ENCODE data around the gene ALDH1A3.
A peak's percentile ranks its signal among the peaks of the same experiment; 100 is the strongest.

ALDH1A3 gene

GRCh38 chr15:100859970-100860828, 19.4 kb upstream of the ALDH1A3 start:
- no peak for DNase-seq

- no peak for DNase-seq
Observed at GRCh38 chr15:100860829-100861510, 18.7 kb upstream of the ALDH1A3 start.

- DNase-seq = no peak
Observed at GRCh38 chr15:100861511-100861991, 18.1 kb upstream of the ALDH1A3 start.

- DNase-seq = no peak
Observed at GRCh38 chr15:100862162-100862561, 17.5 kb upstream of the ALDH1A3 start.

GRCh38 chr15:100863075-100863795, 16.4 kb upstream of the ALDH1A3 start:
- no peak for DNase-seq

GRCh38 chr15:100863796-100864267, 15.8 kb upstream of the ALDH1A3 start:
- no peak for DNase-seq

GRCh38 chr15:100866386-100867330, 13.0 kb upstream of the ALDH1A3 start:
- DNase-seq = no peak

GRCh38 chr15:100867433-100867832, 12.2 kb upstream of the ALDH1A3 start:
- DNase-seq = no peak

GRCh38 chr15:100869151-100869999, 10.3 kb upstream of the ALDH1A3 start:
- DNase-seq = peak; percentile 15

GRCh38 chr15:100873029-100873677, 6.5 kb upstream of the ALDH1A3 start:
- DNase-seq = peak; percentile 93

GRCh38 chr15:100875495-100875894, 4.1 kb upstream of the ALDH1A3 start:
- no peak for DNase-seq

GRCh38 chr15:100875976-100876375, 3.7 kb upstream of the ALDH1A3 start:
- no peak for DNase-seq

GRCh38 chr15:100877551-100877950, 2.1 kb upstream of the ALDH1A3 start:
- no peak for DNase-seq

- no peak for DNase-seq
Observed at GRCh38 chr15:100878130-100878529, 1.5 kb upstream of the ALDH1A3 start.

GRCh38 chr15:100878648-100879047, 983 bp upstream of the ALDH1A3 start:
- DNase-seq = no peak

GRCh38 chr15:100879061-100879463, 569 bp upstream of the ALDH1A3 start:
- DNase-seq = no peak

- DNase-seq = no peak
Observed at GRCh38 chr15:100880139-100880896, 687 bp downstream of the ALDH1A3 start.

- DNase-seq = no peak
Observed at GRCh38 chr15:100880897-100881242, 1.2 kb downstream of the ALDH1A3 start.

- DNase-seq = no peak
Observed at GRCh38 chr15:100881573-100882336, 2.1 kb downstream of the ALDH1A3 start.
